Stimulated activated CD8-positive, alpha-beta memory T cell treated with anti-CD3 and anti-CD28 coated beads, Interleukin-15, amount 100 ng/mL, for 48 hours (primary cell): Measurements from ENCODE around the gene SYT2.
"Not testable (repeated sequence)": the region's sequence is repeated elsewhere in the genome, so short reads cannot be mapped to it uniquely, and the experiment has no call there.

Source experiments
- DNase-seq, 2 donors: peaks; one replicate each; pipeline ENCODE4 v3.0.0-alpha.2; 2020; ENCODE audit warnings: low read depth in 2 of 2

Gene SYT2

GRCh38 chr1:202593845-202594244 lies 116.4 kb downstream of the SYT2 start:
- no peak for DNase-seq

DNA sequence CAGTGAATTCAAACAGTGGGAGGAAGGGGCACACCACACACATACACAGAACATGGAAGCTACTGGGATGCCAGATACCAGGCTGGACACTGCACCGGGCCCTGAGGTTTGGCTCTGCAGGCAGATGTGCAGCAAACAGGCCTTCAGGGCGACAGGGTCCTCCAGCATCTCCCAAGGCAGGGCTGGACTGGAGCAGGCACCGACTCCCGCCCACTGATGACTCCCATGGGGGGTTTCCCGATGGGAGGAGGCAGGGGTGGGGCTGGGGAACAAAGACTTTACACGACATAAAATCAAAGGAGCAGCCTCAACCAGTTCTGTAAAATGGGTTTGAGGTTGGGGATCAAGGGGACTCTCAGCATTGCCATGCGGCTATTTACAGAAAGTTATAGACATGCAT lies 118.1 kb downstream of the SYT2 start:
- DNase-seq, result no peak

GRCh38 chr1:202591515-202591914 lies 118.7 kb downstream of the SYT2 start:
- no peak for DNase-seq

GRCh38 chr1:202590975-202591411 lies 119.3 kb downstream of the SYT2 start:
- DNase-seq, result no peak

- DNase-seq, result no peak
These were observed 120.1 kb downstream of the SYT2 start for GRCh38 chr1:202590126-202590525.

GRCh38 chr1:202589190-202589930 lies 120.9 kb downstream of the SYT2 start:
- no peak for DNase-seq

- DNase-seq, result no peak
These were observed 121.6 kb downstream of the SYT2 start for GRCh38 chr1:202588503-202589189.

DNA sequence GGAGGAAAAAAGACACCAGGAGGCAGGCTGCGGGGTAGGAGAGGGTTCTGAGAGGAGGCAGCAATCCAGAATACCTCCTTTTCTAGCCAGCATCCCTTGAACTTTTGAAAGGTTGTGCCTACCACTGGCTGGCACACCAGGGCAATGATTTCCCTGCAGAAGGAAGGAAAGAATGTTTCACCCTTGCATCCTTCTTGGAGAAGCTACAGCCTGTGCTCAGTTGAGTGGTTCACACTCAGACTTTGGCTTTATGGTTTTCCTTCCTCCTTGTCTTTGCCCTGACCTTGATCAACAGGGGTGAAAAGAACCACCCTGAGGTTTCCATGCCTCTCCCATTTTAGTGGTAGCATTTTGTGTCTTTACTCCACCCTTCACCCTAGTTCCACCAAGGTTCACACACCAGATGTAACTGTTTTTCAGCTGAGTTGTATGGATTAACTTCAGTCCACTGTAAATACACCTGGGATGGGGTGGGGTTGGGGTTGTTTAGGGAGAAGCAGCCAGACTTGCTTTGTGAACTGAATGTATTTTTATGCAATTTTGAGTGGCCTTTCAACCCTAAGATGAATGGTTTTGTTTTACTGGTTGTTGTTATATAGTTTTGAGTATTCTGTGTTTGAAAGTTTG lies 122.3 kb downstream of the SYT2 start:
- no peak for DNase-seq

DNA sequence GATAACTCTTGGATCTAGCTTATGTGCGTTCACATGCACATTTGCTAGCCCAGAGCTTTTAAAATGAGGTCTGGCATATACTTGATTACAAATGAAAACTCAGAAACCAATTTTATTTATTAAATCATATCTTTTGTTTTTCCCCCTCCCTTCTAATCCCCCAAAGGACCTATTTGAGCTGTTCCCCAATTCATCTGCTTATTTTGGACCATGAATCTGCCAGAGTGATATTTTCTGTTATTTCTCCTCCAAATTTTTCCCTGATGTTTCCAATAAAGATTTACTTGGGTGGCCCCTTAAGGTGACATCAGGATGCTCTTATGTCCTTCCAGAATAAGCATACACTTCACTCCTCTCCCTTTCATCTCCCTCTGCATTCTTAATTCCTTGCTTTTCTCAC lies 123.4 kb downstream of the SYT2 start:
- DNase-seq, result no peak

DNA sequence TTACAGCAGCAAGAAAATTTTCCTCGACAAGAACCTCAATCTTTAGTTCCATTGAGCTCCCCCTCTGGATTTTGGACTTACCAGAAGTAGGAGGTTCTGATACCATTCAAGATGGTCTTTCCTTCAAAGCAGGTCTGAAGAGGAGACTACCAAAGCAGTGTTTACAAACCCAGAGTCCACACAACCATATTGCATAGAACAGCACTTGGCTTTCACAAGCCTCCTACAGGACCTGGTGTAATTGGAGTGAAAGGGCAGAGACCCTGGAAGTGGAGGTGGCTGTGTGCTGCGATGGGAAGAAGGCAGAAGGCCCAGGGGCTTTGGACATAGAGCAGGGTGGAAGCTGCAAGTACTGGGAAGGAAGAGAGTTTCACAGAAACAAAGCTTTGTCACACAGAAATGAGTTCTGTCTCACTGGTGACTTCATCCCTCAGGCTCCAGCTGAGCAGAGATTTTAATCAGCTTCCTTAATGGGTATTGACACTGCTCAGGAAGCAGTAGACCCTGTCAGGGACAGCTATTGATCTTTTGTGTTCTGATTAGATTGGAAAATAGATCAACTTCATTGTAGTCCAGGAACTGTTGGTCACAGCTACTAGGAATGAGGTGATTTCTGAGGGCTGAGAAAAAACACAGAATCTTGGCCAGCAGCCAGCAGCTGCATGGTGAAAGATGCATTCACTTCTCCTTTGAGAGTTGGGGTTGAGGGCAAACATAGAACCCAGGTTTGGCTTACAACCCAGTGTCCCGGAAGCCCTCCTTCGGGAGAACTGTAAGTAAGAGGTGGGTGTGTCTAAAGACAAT lies 124.0 kb downstream of the SYT2 start:
- DNase-seq, result no peak

DNA sequence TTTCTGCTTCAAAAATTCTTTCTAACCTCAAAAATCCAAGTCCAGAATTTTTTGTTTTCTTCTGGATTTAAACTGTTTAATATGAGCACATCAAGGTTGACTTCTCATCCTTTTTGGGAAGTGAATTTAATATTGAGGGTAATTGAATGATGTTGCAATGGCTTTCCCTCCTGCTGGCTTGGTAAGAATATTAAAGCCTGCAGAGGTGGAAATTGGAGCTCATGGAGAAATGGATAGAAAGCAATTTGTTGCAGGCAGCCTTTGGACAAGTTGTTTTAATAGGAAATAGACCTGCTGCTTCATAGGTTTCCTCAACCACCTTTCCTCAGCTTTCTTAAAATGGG lies 124.7 kb downstream of the SYT2 start:
- DNase-seq, result no peak

DNA sequence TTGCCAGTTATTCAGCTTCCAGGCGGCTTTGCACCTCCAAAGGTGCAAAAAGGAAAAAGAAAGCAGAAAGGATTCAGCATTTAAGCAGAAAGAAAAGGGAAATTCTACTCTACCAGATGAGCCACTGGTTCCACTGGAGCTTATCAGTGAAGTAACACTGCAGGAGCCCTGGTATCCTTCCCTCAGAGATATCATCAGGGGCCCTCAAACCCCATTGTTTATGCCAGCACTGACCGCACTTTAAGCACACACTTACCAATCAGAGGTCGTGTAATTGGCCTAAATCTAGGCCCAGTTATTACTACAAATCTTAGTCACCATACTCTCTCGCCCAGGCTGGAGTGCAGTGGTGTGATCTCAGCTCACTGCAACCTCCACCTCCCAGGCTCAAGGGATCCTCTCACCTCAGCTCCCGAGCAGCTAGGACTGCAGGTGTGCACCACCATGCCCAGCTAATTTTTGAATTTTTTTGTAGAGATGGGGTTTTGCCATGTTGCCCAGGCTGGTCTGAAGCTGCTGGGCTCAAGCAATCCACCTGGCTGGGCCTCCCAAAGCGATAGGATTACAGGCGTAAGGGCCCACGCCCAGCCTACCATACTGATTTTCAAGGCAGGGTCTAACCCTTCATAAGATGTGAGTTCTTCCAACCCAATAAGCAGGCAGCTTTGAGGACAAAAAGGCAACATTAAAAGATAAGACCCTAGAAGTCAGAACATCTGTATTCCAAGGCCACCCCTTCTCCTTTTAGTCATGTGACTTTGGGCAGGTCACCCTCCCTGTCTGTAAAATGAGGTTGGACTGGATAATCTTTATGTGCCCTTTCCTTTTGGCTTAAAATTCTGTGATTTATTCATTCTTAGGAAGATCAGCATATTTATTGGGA lies 125.3 kb downstream of the SYT2 start:
- DNase-seq, result no peak

DNA sequence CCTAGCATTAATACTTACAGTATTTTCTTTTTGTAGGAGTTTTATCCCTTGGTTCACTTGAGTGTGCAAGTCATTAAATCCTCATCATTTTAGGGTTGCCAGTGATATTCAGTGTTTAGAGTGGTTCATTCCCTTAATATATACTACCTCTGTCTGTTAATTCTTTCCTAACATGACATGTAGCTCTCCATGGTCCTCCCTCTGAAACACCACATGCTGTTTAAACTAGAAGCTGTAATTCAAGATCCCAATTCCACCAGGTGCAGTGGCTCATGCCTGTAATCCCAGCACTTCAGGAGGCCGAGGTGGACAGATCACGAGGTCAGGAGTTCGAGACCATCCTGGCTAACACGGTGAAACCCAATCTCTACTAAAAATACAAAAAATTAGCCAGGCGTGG lies 127.9 kb downstream of the SYT2 start:
- DNase-seq, result not testable (repeated sequence)

- DNase-seq, result no peak
These were observed 129.6 kb downstream of the SYT2 start for GRCh38 chr1:202580619-202581018.

DNA sequence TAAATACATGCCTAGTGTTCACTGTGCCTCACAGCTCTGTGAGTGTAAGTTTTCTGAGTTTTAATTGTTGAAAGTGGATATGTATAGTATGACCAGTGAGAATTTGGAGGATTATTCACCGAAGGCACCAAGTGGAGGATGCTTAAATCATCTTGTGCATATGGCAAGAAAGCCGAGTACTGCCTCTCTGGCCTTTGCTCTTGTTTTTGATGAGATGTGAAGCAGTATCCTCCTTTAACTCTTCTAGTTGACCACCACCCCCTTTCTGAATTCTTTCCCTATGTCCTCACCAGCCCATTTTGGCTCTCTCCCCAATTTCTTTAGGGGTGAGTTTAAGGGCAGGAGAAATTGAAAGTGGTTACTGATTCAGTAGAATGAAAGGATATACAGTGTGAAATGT lies 130.4 kb downstream of the SYT2 start:
- no peak for DNase-seq

GRCh38 chr1:202578565-202578964 lies 131.7 kb downstream of the SYT2 start:
- no peak for DNase-seq

- DNase-seq, result no peak
These were observed 132.2 kb downstream of the SYT2 start for GRCh38 chr1:202578001-202578504.

DNA sequence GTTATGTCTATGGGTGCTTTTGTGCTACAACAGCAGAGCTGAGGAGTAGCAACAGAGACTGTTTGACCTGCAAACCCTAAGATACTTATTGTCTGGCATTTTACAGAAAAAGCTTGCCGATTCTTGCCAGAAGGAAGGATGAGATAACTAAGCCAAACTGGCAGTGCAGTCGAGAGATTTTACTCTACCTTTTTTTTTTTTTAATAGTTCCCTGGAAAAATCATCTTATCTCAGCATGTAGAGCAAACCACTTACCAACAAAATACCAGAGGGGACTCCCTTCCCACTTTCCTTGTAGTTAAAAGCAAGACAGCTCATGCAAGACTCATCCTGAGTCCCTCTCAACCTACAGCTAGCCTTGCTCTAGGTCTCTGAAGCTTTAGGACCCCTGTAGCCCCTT lies 132.9 kb downstream of the SYT2 start:
- DNase-seq, result no peak

DNA sequence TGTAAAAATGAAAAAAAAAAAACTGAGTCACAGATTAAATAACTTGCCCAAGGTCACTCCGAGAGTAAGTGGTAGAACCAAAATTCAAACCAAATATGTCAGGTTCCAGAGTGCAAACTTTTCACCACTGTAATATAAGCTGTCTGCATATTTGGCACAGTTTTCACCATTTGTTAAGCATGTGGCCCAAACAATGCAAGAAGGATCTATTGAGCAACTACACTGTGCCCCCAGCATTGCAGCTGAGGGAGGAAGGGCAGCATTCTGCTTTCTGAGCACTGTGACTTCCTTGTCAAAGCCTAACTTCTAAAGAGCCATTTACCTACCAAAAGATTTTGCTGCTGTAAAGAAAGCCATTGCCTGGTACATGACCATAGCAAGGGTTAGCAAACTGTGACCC lies 133.4 kb downstream of the SYT2 start:
- no peak for DNase-seq

DNA sequence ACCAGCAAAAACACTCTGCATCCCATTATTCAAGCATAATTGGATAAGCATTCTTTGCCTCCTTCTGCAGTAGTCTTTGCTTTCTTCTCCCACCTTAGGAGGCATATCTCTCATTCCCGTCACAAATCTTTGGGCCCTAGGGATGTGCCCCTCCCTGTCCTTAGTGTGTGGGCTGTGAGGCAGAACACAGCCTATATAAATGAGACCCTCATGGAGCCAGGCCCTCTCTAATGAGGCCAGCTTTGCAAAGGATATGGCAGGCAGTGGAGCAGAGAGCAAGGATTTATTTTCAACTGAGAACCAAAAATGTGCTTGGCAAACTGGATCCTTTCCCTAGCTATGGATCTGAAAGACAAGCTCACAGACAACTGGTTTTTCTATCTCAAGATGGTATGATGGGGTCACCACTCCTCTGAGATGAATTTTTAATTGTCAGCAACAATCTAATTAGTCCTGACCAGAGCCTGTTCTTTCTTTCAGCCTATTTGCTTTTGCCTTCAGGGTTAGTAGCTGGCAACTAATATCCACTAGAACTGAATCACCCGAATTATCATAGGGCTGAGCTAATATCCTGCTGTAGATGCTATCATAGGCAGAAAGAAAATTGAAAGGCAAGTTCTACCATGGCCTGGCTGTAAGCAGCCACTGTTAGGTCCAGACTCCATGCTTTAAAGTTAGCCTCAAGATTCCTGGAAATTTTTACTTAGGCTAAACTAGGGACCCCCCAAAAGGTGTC lies 134.2 kb downstream of the SYT2 start:
- no peak for DNase-seq
